Duodenal mucosa (tissue), 2 donors: ENCODE measurements around the gene BTF3L4.
"Not testable (repeated sequence)": the region's sequence is repeated elsewhere in the genome, so short reads cannot be mapped to it uniquely, and the experiment has no call there.

Source experiments
- H3K27ac ChIP-seq: one replicate; pipeline ENCODE4 v1.7.0; 2013; ENCODE audit warnings: low read depth, low read length
- H3K27me3 ChIP-seq, 2 donors: one replicate each; pipeline ENCODE4 v1.7.0; 2013; ENCODE audit warnings: low read length in 2 of 2, control low read depth in 1 of 2; ENCODE audit not compliant: insufficient read depth in 2 of 2, control insufficient read depth in 1 of 2
- H3K36me3 ChIP-seq, 2 donors: one replicate each; pipeline ENCODE4 v1.7.0; 2013; ENCODE audit warnings: low read length in 2 of 2, control low read depth in 1 of 2; ENCODE audit not compliant: insufficient read depth in 2 of 2, control insufficient read depth in 1 of 2
- H3K4me1 ChIP-seq, 2 donors: one replicate each; pipeline ENCODE4 v1.7.0; 2013; ENCODE audit warnings: low read length in 2 of 2, control low read depth in 1 of 2; ENCODE audit not compliant: insufficient read depth in 2 of 2, control insufficient read depth in 1 of 2
- H3K4me3 ChIP-seq, 2 donors: one replicate each; pipeline ENCODE4 v1.7.0; 2013; ENCODE audit warnings: low read length in 2 of 2, low read depth in 1 of 2
- H3K9ac ChIP-seq, 2 donors: one replicate each; pipeline ENCODE4 v1.7.0; 2013; ENCODE audit warnings: low read length in 2 of 2, low read depth in 1 of 2
- H3K9me3 ChIP-seq, 2 donors: one replicate each; pipeline ENCODE4 v1.7.0; 2013; ENCODE audit warnings: low read length in 2 of 2, control low read depth in 1 of 2; ENCODE audit not compliant: control insufficient read depth in 1 of 2

Gene BTF3L4

DNA sequence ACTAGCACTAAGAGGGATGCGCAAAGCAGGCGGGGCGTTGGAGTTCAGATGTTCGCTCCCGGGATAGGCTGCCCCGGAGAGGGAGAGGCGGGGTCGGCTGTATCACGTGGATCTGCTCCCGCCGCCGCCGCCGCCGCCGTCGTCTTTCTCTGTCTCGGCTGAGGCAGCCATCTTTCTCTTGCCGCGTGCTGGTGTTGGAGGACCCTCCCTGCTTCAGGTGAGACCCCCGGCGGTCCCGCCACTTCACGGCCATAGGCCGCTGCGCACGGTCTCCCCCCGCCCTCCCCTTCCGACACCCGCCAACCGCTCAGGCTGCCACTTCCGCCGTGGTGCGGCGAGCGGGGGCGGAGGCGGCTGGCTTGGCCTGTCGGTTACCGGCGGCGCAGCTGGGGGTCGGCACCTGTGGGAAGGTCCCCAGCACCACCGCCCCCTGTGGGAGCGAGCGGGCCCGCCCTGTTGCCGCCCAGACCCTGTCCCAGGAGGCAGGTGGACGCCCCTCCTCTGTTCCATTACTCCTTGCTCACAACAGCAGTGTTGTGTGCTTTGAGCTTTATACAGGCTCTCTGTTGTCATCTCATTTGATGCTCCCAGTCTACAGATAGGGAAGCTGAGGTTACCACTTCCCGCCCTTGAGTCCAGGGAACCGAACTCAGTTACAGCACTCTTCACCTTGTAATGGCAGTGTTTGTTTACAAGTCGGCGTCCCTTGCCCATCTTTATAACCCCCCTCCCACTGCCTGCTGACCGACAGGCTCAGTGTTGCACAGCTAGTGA is at the start of gene BTF3L4:
Gene BTF3L4 (plus strand): TSS at position 133 of the 774 bp plus-strand sequence. CDS start 3,553 bp downstream, outside the sequence.
- no peaks in the 10 kb centered on the region for H3K27me3 ChIP-seq
- H3K27ac ChIP-seq: peak within 1 kb of the TSS; percentile 86
- H3K9me3 ChIP-seq: no peaks in the 10 kb centered on the region
- peaks cover 12 to 21% of the 10 kb centered on the region in 2 donors for H3K36me3 ChIP-seq
- H3K4me3 ChIP-seq: peak within 1 kb of the TSS; percentile 94 to 99
- peak within 1 kb of the TSS; percentile 85 to 88 for H3K9ac ChIP-seq
- H3K4me1 ChIP-seq: peaks cover 31 to 33% of the 10 kb centered on the region in 2 donors

DNA sequence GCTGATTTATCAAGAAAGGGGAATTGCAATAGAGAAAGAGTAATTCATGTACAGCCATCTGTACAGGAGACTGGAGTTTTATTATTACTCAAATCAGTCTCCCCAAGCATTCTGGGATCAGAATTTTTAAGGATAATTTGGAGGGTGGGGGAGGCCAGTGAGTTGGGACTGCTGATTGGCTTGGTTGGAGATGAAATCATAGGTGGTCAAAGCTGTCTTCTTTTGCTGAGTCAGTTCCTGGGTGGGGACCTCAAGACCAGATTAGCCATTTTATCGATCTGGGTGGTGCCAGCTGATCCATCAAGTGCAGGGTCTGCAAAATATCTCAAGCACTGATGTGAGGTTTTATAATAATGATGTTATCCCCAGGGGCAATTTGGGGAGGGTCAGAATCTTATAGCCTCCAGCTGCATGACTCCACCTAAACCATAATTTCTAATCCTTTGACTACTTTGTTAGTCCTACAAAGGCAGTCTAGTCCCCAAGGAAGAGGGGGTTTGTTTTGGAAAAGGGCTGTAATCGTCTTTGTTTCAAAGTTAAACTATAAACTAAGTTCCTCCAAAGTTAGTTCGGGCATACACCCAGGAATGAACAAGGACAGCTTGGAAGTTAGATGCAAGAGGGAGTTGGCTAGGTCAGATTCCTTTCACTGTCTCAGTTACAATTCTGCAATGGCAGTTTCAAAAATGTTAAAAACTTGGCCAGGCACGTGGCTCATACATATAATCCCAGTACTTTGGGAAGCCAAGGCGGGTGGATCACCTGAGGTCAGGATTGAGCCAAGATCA is 48.7 kb upstream of the BTF3L4 start:
- H3K9me3 ChIP-seq: no peaks in the 10 kb centered on the region
- H3K4me3 ChIP-seq: no peak overlapping the region
- H3K27ac ChIP-seq: no peak overlapping the region
- H3K36me3 ChIP-seq: no peaks in the 10 kb centered on the region
- H3K4me1 ChIP-seq: peaks cover 0 to 5% of the 10 kb centered on the region in 2 donors
- no peak overlapping the region for H3K9ac ChIP-seq
- peaks cover 0 to 3% of the 10 kb centered on the region in 2 donors for H3K27me3 ChIP-seq

DNA sequence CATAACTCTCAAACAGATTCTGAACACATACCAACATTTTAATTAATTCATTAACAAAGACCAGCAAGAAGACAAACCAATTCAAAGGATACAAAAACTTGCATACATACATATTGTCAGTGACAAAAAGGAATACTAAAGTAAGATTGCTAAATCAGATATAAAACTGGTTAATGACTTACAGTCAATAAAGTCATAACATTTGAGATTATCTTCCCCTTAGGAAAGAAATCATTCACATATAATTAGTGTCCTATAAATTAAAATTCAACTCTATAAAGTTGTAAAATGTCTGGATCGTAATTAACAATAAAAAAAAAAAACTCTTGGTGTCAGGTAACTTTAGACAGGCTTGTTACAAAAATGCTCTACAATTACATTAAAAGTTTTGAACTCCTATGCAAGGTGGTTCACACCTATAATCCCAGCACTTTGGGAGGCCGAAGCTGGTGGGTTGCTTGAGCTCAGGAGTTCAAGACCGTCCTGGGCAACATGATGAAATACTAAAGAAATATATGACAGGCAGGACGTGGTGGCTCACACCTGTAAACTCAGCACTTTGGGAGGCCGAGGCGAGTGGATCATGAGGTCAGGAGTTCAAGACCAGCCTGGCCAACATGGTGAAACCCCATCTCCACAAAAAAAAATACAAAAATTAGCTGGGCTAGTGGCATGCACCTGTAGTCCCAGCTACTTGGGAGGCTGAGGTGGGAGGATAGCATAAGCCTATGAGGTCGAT is 47.9 kb upstream of the BTF3L4 start:
- no peak overlapping the region for H3K4me3 ChIP-seq
- H3K9ac ChIP-seq: no peak overlapping the region
- peaks cover 0 to 5% of the 10 kb centered on the region in 2 donors for H3K4me1 ChIP-seq
- no peak overlapping the region for H3K27ac ChIP-seq
- no peaks in the 10 kb centered on the region for H3K36me3 ChIP-seq
- no peaks in the 10 kb centered on the region for H3K9me3 ChIP-seq
- peaks cover 0 to 3% of the 10 kb centered on the region in 2 donors for H3K27me3 ChIP-seq

DNA sequence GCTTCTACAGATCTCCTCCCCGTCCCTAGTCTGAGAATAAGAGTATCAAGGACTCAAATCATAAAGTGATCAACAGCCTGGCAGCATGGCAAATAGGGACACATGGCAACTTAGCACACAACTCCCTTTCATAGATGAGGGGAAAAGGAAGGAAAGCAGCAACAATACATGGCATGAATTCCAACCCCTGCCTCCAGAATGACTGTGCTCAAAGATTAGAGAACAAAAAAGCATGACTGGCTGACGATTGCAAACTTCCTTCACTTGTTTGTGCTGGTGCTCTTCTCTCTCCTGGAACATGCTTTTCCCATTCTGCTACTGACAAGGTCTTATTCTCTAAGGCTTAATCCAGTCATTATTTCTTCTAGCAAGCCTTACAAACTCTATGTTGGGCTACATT is 34.0 kb upstream of the BTF3L4 start:
- Histone ChIP-seq H3K9me3 (no peaks in the 10 kb centered on the region), H3K27me3 (no peaks in the 10 kb centered on the region), H3K27ac (no peak overlapping the region), H3K9ac (no peak overlapping the region), H3K36me3 (peaks cover 23 to 49% of the 10 kb centered on the region in 2 donors), H3K4me3 (no peak overlapping the region), H3K4me1 (no peaks in the 10 kb centered on the region)

DNA sequence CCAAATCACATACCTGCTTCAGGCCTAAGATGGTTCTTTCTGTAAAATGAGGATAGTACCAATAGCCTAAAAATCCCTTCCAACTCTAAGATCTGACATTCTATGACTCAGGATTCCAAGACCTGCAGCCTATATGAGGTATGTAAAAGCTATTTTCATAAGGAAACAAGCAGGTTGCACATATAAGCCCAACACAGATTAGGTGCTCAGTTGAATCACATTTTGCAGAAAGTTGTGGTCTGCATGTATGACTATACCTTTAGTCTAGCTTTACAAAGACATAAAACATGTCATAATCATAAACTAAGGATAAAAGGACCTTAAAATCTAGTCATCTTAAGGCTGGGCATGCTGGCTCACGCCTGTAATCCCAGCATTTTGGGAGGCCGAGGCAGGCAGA is 29.8 kb upstream of the BTF3L4 start:
- Histone ChIP-seq H3K27me3 (no peaks in the 10 kb centered on the region), H3K9me3 (no peaks in the 10 kb centered on the region), H3K27ac (no peak overlapping the region), H3K4me1 (peaks cover 3 to 12% of the 10 kb centered on the region in 2 donors), H3K4me3 (no peak overlapping the region), H3K36me3 (peaks cover 17 to 40% of the 10 kb centered on the region in 2 donors), H3K9ac (no peak overlapping the region)

DNA sequence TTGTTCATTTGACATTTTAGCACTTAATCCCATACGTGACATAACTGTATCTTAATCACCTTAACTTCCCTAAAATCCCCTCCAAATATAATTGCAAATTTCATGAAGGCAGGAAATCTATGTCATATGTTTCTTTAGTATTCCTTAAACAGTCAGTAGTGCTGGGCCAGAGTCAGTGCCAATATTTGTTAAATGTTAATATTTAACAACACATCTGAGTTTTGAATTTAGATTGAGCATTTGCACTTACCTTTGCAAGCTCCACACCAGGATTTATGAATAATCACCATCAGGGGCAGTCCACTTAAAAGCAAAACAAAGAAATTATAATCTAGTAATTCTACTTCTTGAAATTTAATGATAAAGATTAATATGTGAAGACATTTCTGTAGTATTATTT is 27.8 kb upstream of the BTF3L4 start:
- H3K9me3 ChIP-seq: no peaks in the 10 kb centered on the region
- peaks cover 17 to 25% of the 10 kb centered on the region in 2 donors for H3K4me1 ChIP-seq
- no peak overlapping the region for H3K4me3 ChIP-seq
- peaks cover 6 to 23% of the 10 kb centered on the region in 2 donors for H3K36me3 ChIP-seq
- H3K27ac ChIP-seq: no peak overlapping the region
- H3K9ac ChIP-seq: no peak overlapping the region
- no peaks in the 10 kb centered on the region for H3K27me3 ChIP-seq

DNA sequence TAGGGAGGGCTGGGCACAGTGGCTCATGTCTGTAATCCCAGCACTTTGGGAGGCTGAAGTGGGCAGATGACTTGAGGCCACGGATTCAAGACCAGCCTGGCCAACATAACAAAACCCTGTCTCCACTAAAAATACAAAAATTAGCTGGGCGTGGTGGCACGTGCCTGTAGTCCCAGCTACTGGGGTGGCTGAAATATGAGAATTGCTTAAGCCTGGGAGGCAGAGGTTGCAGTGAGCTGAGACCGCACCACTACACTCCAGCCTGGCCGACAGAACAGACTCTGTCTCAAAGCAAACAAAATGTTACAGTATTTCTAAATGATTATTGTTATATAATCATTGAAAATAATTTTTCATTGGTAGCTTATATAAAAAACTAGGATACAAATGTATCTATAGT is 27.3 kb upstream of the BTF3L4 start:
- H3K27me3 ChIP-seq, H3K9me3 ChIP-seq, H3K9ac ChIP-seq, H3K27ac ChIP-seq, H3K4me3 ChIP-seq: not testable (repeated sequence)
- Histone ChIP-seq H3K4me1 (peaks cover 18 to 28% of the 10 kb centered on the region in 2 donors), H3K36me3 (peaks cover 2 to 18% of the 10 kb centered on the region in 2 donors)

DNA sequence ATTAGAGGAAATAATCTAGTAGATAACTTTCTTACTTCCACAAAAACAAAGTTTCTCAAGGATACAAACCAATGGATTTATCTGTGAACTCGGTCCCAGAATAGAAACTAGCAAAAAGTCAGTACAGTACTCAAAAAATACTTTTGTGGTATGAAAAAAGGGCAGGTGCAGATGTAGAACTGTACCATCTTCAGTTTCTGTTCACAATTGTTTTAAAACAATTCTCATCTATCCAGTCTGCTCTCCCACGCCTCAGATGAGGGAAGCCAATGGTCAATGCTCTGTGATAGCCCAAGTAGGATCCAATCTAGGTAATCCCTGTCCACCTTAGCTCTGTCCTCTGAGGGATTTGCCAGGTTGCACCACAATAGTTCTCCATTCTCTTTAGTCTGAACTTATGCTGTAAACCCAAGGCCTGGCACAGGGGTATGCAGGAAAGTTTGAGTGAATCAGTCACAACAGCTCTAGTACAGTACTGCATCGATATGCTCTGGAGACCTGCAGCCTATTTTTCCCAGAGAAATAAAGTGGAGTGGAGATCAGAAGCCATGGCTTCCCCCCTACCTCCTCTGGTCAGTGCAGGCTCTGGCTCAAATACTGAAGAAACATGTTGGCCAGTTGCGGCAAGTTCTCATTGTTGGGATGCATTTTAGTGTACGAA is 23.8 kb upstream of the BTF3L4 start:
- Histone ChIP-seq H3K36me3 (no peaks in the 10 kb centered on the region), H3K27me3 (no peaks in the 10 kb centered on the region), H3K4me3 (peak overlapping the region; percentile 94 to 98), H3K27ac (no peak overlapping the region), H3K9ac (peak overlapping the region; percentile 75 to 91), H3K9me3 (no peaks in the 10 kb centered on the region), H3K4me1 (peaks cover 20 to 30% of the 10 kb centered on the region in 2 donors)

DNA sequence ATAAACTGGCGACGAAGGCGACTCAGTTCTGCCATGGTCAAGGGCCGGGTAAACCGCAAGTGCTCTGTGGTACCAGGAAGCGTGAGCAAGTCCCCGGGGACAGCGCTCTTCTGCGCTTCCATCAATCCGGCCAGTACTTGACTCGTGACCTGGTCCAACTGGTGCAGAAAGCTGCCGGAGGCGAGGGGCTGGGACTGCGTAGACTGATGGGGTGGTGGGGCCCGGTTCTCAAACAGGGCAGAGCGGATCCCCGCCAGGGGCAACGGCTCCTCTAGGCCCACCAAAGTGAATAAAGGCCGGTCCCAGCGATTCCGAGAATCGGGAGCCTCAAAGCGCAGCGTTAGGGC is 23.3 kb upstream of the BTF3L4 start:
- peak overlapping the region; percentile 75 to 91 for H3K9ac ChIP-seq
- peak overlapping the region; percentile 94 to 98 for H3K4me3 ChIP-seq
- H3K27ac ChIP-seq: no peak overlapping the region
- no peaks in the 10 kb centered on the region for H3K9me3 ChIP-seq
- H3K27me3 ChIP-seq: no peaks in the 10 kb centered on the region
- H3K4me1 ChIP-seq: peaks cover 20 to 30% of the 10 kb centered on the region in 2 donors
- no peaks in the 10 kb centered on the region for H3K36me3 ChIP-seq
